Measurements from ENCODE around the gene CTNND2. TPM values are rescaled to one million over a fixed set of nuclear protein-coding genes. Genes with fewer than 3 reads are reported as not detected.

The CTNND2 gene
- total RNA-seq, 1 experiment from 2014 or later: not detected

DNA sequence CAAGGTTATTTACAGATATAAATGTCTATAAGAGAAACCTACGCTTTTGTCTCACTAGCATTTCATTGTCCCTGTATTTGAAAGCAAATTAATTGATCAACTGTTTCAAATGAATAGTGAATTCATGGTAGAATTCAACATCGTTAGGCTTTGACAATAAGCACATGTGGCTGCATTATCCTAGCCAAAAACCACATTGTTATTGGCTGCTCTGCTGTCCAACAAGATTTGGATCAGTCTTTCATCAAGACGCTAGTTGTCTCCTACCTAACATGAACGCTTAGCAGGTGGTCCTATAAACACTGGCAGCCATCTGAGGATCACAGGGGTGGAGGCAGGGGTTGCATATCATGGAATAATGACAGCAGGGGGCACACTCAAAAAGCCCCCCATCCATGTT is 455.0 kb downstream of the CTNND2 start:
- Histone ChIP-seq H3K27me3 (replicated peaks; ENCODE audit: insufficient read depth, low read depth, low read length, poor library complexity) (peaks cover 8% of the 10 kb centered on the region), H3K9me3 (ENCODE audit: low read depth, low read length, poor library complexity, severe bottlenecking) (no peaks in the 10 kb centered on the region), H3K4me1 (ENCODE audit: insufficient read depth, low read length, poor library complexity, severe bottlenecking) (no peaks in the 10 kb centered on the region), H3K36me3 (ENCODE audit: insufficient read depth, low read length, poor library complexity, severe bottlenecking) (no peaks in the 10 kb centered on the region), H3K27ac (ENCODE audit: low read depth, low read length, poor library complexity, severe bottlenecking) (no peak overlapping the region), H3K4me3 (ENCODE audit: low read depth, low read length, poor library complexity, severe bottlenecking) (no peak overlapping the region)
- CTCF ChIA-PET: no interaction called here
- no peak for DNase-seq (ENCODE audit: low spot score)
- POLR2A ChIA-PET (ENCODE audit: low non-redundant PET): no interaction called here
- intact Hi-C loops (cut with micrococcal nuclease; ENCODE audit: unreplicated experiment): no loop called here
- TF ChIP-seq, protein P1, sequence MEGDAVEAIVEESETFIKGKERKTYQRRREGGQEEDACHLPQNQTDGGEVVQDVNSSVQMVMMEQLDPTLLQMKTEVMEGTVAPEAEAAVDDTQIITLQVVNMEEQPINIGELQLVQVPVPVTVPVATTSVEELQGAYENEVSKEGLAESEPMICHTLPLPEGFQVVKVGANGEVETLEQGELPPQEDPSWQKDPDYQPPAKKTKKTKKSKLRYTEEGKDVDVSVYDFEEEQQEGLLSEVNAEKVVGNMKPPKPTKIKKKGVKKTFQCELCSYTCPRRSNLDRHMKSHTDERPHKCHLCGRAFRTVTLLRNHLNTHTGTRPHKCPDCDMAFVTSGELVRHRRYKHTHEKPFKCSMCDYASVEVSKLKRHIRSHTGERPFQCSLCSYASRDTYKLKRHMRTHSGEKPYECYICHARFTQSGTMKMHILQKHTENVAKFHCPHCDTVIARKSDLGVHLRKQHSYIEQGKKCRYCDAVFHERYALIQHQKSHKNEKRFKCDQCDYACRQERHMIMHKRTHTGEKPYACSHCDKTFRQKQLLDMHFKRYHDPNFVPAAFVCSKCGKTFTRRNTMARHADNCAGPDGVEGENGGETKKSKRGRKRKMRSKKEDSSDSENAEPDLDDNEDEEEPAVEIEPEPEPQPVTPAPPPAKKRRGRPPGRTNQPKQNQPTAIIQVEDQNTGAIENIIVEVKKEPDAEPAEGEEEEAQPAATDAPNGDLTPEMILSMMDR (conservative IDR thresholded peaks at IDR 0.05; ENCODE audit: low read depth, low read length): no peak
- TF ChIP-seq EZH2 (IDR thresholded peaks at IDR 0.05; ENCODE audit: borderline replicate concordance, low read depth, low read length, poor library complexity, severe bottlenecking): no peak
- BruUV-seq (replicated peaks): no TSS peak

DNA sequence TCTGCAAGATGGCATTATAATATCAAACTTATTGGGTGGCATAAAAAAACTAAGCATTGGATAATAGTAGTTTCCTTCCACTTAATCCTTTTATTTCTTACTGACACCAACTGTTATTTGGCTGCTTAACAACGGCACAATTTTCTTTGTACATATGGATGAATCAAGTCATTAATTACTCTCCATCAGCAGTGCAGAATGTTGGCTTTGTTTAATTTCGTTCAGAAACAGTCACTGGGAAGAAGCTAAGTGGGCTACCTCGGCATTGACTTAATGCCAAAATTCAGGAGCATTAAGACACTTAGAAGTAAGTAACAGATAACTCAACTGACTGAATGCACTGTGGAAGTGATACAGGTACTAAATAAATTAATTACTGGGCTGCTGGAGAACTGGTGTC is 460.4 kb downstream of the CTNND2 start:
- no peaks in the 10 kb centered on the region for H3K4me1 ChIP-seq (ENCODE audit: insufficient read depth, low read length, poor library complexity, severe bottlenecking)
- CTCF ChIA-PET: no interaction called here
- DNase-seq (ENCODE audit: low spot score): no peak
- TF ChIP-seq EZH2 (IDR thresholded peaks at IDR 0.05; ENCODE audit: borderline replicate concordance, low read depth, low read length, poor library complexity, severe bottlenecking): no peak
- TF ChIP-seq, protein P1 (conservative IDR thresholded peaks at IDR 0.05; ENCODE audit: low read depth, low read length): no peak
- no peaks in the 10 kb centered on the region for H3K36me3 ChIP-seq (ENCODE audit: insufficient read depth, low read length, poor library complexity, severe bottlenecking)
- no peaks in the 10 kb centered on the region for H3K9me3 ChIP-seq (ENCODE audit: low read depth, low read length, poor library complexity, severe bottlenecking)
- no TSS peak for BruUV-seq (replicated peaks)
- intact Hi-C loops (cut with micrococcal nuclease; ENCODE audit: unreplicated experiment): no loop called here
- POLR2A ChIA-PET (ENCODE audit: low non-redundant PET): no interaction called here
- H3K27ac ChIP-seq (ENCODE audit: low read depth, low read length, poor library complexity, severe bottlenecking): no peak overlapping the region
- no peaks in the 10 kb centered on the region for H3K27me3 ChIP-seq (replicated peaks; ENCODE audit: insufficient read depth, low read depth, low read length, poor library complexity)
- H3K4me3 ChIP-seq (ENCODE audit: low read depth, low read length, poor library complexity, severe bottlenecking): no peak overlapping the region

DNA sequence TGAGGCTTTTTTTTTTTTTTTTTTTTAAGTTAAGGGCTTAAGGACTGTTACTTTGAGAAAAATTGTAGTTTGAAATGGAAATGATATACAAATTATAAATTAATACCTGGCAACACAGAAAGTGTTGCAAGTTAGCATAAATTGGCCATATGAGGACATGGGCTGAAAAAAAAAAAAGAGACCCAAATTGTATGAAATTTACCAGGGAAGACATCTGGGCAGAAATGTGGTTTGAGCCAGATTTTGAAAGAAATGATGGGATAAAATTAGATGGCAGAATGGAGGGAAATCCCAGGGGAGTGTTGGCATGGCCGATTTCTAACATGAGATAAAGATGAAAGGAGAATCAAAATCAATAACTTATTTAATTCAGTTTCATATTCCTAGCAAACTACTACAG is 472.1 kb downstream of the CTNND2 start:
- TF ChIP-seq EZH2 (IDR thresholded peaks at IDR 0.05; ENCODE audit: borderline replicate concordance, low read depth, low read length, poor library complexity, severe bottlenecking): no peak
- TF ChIP-seq, protein P1 (conservative IDR thresholded peaks at IDR 0.05; ENCODE audit: low read depth, low read length): no peak
- Histone ChIP-seq H3K4me3 (ENCODE audit: low read depth, low read length, poor library complexity, severe bottlenecking) (no peak overlapping the region), H3K27ac (ENCODE audit: low read depth, low read length, poor library complexity, severe bottlenecking) (no peak overlapping the region), H3K27me3 (replicated peaks; ENCODE audit: insufficient read depth, low read depth, low read length, poor library complexity) (no peaks in the 10 kb centered on the region), H3K36me3 (ENCODE audit: insufficient read depth, low read length, poor library complexity, severe bottlenecking) (no peaks in the 10 kb centered on the region), H3K4me1 (ENCODE audit: insufficient read depth, low read length, poor library complexity, severe bottlenecking) (no peaks in the 10 kb centered on the region), H3K9me3 (ENCODE audit: low read depth, low read length, poor library complexity, severe bottlenecking) (no peaks in the 10 kb centered on the region)
- CTCF ChIA-PET: no interaction called here
- POLR2A ChIA-PET (ENCODE audit: low non-redundant PET): no interaction called here
- BruUV-seq (replicated peaks): no TSS peak
- intact Hi-C loops (cut with micrococcal nuclease; ENCODE audit: unreplicated experiment): no loop called here
- DNase-seq (ENCODE audit: low spot score): no peak

Measured in A673 (cell line).